ENCODE data around the gene ZNF580.

DNA sequence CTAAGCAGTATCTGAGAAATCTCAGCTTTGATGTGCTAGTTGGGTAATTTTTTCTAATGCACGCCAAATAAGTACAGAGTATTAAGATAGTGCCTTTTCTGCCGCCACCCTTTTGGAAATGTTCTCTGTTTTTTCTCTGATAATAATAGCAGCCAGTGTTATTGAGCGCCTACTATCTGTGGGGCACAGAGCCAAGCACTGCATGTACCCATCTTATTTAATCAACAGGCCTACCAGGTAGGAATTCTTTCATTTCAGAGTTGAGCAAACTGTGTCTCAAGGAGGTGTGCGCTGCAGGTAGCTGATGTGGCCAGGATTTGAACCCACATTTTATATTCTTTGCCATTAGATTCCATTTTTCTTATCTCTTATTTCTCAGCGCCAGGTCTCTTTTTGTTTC lies 35.6 kb downstream of the ZNF580 start:
- TF ChIP-seq ZBTB20 (tag by site-specific recombination; IDR thresholded peaks at IDR 0.05) (no peak), ZNF169 (tag by site-specific recombination; IDR thresholded peaks at IDR 0.05) (no peak), ZNF274 (IDR thresholded peaks at IDR 0.05; ENCODE audit: low read length) (no peak), ZNF274 (tag by site-specific recombination; IDR thresholded peaks at IDR 0.05; ENCODE audit: borderline replicate concordance) (no peak), MZF1 (tag by site-specific recombination; IDR thresholded peaks at IDR 0.05; ENCODE audit: borderline replicate concordance) (no peak)
- TF ChIP-seq, protein P1, sequence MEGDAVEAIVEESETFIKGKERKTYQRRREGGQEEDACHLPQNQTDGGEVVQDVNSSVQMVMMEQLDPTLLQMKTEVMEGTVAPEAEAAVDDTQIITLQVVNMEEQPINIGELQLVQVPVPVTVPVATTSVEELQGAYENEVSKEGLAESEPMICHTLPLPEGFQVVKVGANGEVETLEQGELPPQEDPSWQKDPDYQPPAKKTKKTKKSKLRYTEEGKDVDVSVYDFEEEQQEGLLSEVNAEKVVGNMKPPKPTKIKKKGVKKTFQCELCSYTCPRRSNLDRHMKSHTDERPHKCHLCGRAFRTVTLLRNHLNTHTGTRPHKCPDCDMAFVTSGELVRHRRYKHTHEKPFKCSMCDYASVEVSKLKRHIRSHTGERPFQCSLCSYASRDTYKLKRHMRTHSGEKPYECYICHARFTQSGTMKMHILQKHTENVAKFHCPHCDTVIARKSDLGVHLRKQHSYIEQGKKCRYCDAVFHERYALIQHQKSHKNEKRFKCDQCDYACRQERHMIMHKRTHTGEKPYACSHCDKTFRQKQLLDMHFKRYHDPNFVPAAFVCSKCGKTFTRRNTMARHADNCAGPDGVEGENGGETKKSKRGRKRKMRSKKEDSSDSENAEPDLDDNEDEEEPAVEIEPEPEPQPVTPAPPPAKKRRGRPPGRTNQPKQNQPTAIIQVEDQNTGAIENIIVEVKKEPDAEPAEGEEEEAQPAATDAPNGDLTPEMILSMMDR (tag by site-specific recombination; IDR thresholded peaks at IDR 0.05), result no peak
- TF ChIP-seq, protein P2, sequence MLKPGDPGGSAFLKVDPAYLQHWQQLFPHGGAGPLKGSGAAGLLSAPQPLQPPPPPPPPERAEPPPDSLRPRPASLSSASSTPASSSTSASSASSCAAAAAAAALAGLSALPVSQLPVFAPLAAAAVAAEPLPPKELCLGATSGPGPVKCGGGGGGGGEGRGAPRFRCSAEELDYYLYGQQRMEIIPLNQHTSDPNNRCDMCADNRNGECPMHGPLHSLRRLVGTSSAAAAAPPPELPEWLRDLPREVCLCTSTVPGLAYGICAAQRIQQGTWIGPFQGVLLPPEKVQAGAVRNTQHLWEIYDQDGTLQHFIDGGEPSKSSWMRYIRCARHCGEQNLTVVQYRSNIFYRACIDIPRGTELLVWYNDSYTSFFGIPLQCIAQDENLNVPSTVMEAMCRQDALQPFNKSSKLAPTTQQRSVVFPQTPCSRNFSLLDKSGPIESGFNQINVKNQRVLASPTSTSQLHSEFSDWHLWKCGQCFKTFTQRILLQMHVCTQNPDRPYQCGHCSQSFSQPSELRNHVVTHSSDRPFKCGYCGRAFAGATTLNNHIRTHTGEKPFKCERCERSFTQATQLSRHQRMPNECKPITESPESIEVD (tag by site-specific recombination; IDR thresholded peaks at IDR 0.05), result no peak
- TF ChIP-seq, protein P3, sequence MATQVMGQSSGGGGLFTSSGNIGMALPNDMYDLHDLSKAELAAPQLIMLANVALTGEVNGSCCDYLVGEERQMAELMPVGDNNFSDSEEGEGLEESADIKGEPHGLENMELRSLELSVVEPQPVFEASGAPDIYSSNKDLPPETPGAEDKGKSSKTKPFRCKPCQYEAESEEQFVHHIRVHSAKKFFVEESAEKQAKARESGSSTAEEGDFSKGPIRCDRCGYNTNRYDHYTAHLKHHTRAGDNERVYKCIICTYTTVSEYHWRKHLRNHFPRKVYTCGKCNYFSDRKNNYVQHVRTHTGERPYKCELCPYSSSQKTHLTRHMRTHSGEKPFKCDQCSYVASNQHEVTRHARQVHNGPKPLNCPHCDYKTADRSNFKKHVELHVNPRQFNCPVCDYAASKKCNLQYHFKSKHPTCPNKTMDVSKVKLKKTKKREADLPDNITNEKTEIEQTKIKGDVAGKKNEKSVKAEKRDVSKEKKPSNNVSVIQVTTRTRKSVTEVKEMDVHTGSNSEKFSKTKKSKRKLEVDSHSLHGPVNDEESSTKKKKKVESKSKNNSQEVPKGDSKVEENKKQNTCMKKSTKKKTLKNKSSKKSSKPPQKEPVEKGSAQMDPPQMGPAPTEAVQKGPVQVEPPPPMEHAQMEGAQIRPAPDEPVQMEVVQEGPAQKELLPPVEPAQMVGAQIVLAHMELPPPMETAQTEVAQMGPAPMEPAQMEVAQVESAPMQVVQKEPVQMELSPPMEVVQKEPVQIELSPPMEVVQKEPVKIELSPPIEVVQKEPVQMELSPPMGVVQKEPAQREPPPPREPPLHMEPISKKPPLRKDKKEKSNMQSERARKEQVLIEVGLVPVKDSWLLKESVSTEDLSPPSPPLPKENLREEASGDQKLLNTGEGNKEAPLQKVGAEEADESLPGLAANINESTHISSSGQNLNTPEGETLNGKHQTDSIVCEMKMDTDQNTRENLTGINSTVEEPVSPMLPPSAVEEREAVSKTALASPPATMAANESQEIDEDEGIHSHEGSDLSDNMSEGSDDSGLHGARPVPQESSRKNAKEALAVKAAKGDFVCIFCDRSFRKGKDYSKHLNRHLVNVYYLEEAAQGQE (tag by site-specific recombination; IDR thresholded peaks at IDR 0.05), result no peak
- TF ChIP-seq, protein P4, sequence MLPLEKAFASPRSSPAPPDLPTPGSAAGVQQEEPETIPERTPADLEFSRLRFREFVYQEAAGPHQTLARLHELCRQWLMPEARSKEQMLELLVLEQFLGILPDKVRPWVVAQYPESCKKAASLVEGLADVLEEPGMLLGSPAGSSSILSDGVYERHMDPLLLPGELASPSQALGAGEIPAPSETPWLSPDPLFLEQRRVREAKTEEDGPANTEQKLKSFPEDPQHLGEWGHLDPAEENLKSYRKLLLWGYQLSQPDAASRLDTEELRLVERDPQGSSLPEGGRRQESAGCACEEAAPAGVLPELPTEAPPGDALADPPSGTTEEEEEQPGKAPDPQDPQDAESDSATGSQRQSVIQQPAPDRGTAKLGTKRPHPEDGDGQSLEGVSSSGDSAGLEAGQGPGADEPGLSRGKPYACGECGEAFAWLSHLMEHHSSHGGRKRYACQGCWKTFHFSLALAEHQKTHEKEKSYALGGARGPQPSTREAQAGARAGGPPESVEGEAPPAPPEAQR (tag by site-specific recombination; IDR thresholded peaks at IDR 0.05), result no peak

All from HEK293 (cell line).